GM23338 (cell line): ENCODE results near the gene USH2A.

ENCODE experiments used
- CREB1 ChIP-seq: fragments of 250-450 bp; sonication (Bioruptor Pico); IDR thresholded peaks from 2 replicates; pipeline ENCODE4 v1.5.0; 2020; ENCODE audit warnings: low read depth, mild to moderate bottlenecking, moderate library complexity
- EZH2 ChIP-seq: fragments of 200-600 bp; sonication (generic); IDR thresholded peaks from one replicate; pipeline ENCODE4 v1.8.0; 2017; ENCODE audit warnings: antibody characterized with exemption, mild to moderate bottlenecking, low read depth; ENCODE audit not compliant: unreplicated experiment
- EZH2phosphoT487 ChIP-seq: fragments of 200-600 bp; sonication (generic); IDR thresholded peaks from one replicate; pipeline ENCODE4 v1.8.1; 2018; ENCODE audit warnings: antibody characterized with exemption; ENCODE audit not compliant: unreplicated experiment
- JUNB ChIP-seq: IDR thresholded peaks from one replicate; pipeline ENCODE4 v1.6.1; 2016; ENCODE audit warnings: antibody characterized with exemption; ENCODE audit not compliant: unreplicated experiment
- POLR2AphosphoS5 ChIP-seq: IDR thresholded peaks from 2 replicates; pipeline ENCODE4 v1.6.1; 2016; ENCODE audit warnings: antibody characterized with exemption, low read depth
- STAT1 ChIP-seq: IDR thresholded peaks from one replicate; pipeline ENCODE4 v1.6.1; 2016; ENCODE audit warnings: antibody characterized with exemption; ENCODE audit not compliant: unreplicated experiment
- TF ChIP-seq, protein P1 (sequence below), 2 experiments: fragments of 200-600 bp in 1 of 2; sonication (generic) in 1 of 2; conservative IDR thresholded peaks; 2 replicates each; pipeline versions ENCODE4 v1.5.1 to v1.6.1; 2016 to 2017; ENCODE audit warnings: antibody characterized with exemption in 2 of 2, low read depth in 2 of 2, mild to moderate bottlenecking in 2 of 2, moderate library complexity in 1 of 2
- TF ChIP-seq, protein P2 (sequence below): IDR thresholded peaks from one replicate; pipeline ENCODE4 v1.6.1; 2018; ENCODE audit warnings: antibody characterized with exemption; ENCODE audit not compliant: unreplicated experiment

DNA sequence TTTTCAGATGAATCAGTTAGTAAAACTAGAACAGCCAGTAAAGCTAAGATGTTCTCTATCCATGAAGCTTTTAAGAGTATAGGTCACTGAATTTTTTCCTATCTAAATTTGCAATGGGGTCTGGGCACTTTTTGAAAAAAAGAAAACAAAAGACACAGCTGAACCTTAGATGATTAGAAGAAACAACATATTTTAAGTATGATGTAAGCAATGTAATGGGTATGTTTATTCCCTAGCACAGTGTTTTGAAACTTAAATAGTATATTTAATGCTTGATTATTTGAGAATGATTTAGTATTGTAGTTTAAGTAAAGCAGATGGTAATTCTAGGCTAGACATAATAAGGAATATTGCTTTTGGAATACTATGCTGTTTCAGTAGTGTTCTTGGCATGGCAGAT, 819.9 kb downstream of the USH2A start:
- TF ChIP-seq, protein P1, sequence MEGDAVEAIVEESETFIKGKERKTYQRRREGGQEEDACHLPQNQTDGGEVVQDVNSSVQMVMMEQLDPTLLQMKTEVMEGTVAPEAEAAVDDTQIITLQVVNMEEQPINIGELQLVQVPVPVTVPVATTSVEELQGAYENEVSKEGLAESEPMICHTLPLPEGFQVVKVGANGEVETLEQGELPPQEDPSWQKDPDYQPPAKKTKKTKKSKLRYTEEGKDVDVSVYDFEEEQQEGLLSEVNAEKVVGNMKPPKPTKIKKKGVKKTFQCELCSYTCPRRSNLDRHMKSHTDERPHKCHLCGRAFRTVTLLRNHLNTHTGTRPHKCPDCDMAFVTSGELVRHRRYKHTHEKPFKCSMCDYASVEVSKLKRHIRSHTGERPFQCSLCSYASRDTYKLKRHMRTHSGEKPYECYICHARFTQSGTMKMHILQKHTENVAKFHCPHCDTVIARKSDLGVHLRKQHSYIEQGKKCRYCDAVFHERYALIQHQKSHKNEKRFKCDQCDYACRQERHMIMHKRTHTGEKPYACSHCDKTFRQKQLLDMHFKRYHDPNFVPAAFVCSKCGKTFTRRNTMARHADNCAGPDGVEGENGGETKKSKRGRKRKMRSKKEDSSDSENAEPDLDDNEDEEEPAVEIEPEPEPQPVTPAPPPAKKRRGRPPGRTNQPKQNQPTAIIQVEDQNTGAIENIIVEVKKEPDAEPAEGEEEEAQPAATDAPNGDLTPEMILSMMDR (conservative IDR thresholded peaks at IDR 0.05; ENCODE audit: low read depth in 2 of 2), result no peak
- TF ChIP-seq EZH2 (no peak), POLR2AphosphoS5 (no peak), EZH2phosphoT487 (no peak), CREB1 (no peak), JUNB (no peak), STAT1 (no peak)
- TF ChIP-seq, protein P2, sequence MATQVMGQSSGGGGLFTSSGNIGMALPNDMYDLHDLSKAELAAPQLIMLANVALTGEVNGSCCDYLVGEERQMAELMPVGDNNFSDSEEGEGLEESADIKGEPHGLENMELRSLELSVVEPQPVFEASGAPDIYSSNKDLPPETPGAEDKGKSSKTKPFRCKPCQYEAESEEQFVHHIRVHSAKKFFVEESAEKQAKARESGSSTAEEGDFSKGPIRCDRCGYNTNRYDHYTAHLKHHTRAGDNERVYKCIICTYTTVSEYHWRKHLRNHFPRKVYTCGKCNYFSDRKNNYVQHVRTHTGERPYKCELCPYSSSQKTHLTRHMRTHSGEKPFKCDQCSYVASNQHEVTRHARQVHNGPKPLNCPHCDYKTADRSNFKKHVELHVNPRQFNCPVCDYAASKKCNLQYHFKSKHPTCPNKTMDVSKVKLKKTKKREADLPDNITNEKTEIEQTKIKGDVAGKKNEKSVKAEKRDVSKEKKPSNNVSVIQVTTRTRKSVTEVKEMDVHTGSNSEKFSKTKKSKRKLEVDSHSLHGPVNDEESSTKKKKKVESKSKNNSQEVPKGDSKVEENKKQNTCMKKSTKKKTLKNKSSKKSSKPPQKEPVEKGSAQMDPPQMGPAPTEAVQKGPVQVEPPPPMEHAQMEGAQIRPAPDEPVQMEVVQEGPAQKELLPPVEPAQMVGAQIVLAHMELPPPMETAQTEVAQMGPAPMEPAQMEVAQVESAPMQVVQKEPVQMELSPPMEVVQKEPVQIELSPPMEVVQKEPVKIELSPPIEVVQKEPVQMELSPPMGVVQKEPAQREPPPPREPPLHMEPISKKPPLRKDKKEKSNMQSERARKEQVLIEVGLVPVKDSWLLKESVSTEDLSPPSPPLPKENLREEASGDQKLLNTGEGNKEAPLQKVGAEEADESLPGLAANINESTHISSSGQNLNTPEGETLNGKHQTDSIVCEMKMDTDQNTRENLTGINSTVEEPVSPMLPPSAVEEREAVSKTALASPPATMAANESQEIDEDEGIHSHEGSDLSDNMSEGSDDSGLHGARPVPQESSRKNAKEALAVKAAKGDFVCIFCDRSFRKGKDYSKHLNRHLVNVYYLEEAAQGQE, result no peak
